Embryonic facial prominence (tissue), 1 donor: ENCODE measurements around the gene PABPN1L.

Source experiments
- DNase-seq: peaks from one replicate; pipeline ENCODE4 v3.0.0-alpha.2; 2016; ENCODE audit errors: extremely low spot score

PABPN1L gene

GRCh38 chr16:88851616-88852015, 14.8 kb downstream of the PABPN1L start:
- DNase-seq = no peak

GRCh38 chr16:88850531-88851199, 15.8 kb downstream of the PABPN1L start:
- no peak for DNase-seq

GRCh38 chr16:88848557-88848956, 17.9 kb downstream of the PABPN1L start:
- no peak for DNase-seq

GRCh38 chr16:88847654-88848053, 18.8 kb downstream of the PABPN1L start:
- no peak for DNase-seq

- no peak for DNase-seq
Observed at GRCh38 chr16:88846088-88846487, 20.4 kb downstream of the PABPN1L start.

GRCh38 chr16:88844419-88845036, 21.9 kb downstream of the PABPN1L start:
- DNase-seq = no peak

GRCh38 chr16:88843256-88843655, 23.2 kb downstream of the PABPN1L start:
- DNase-seq = no peak

GRCh38 chr16:88842806-88843205, 23.7 kb downstream of the PABPN1L start:
- DNase-seq = no peak

- DNase-seq = no peak
Observed at GRCh38 chr16:88842308-88842756, 24.1 kb downstream of the PABPN1L start.

- no peak for DNase-seq
Observed at GRCh38 chr16:88841521-88842307, 24.7 kb downstream of the PABPN1L start.

GRCh38 chr16:88840600-88841215, 25.8 kb downstream of the PABPN1L start:
- no peak for DNase-seq

- no peak for DNase-seq
Observed at GRCh38 chr16:88839745-88840599, 26.5 kb downstream of the PABPN1L start.

- DNase-seq = no peak
Observed at GRCh38 chr16:88839026-88839529, 27.4 kb downstream of the PABPN1L start.

- DNase-seq = no peak
Observed at GRCh38 chr16:88838566-88838965, 27.9 kb downstream of the PABPN1L start.

GRCh38 chr16:88837806-88838205, 28.7 kb downstream of the PABPN1L start:
- no peak for DNase-seq

GRCh38 chr16:88836791-88837190, 29.7 kb downstream of the PABPN1L start:
- no peak for DNase-seq

GRCh38 chr16:88835818-88836217, 30.6 kb downstream of the PABPN1L start:
- DNase-seq = no peak

GRCh38 chr16:88835383-88835782, 31.1 kb downstream of the PABPN1L start:
- no peak for DNase-seq

- DNase-seq = no peak
Observed at GRCh38 chr16:88834670-88835069, 31.8 kb downstream of the PABPN1L start.

- no peak for DNase-seq
Observed at GRCh38 chr16:88833086-88833485, 33.4 kb downstream of the PABPN1L start.

GRCh38 chr16:88831838-88832237, 34.6 kb downstream of the PABPN1L start:
- no peak for DNase-seq
